Hematopoietic multipotent progenitor cell treated with erythropoietin and hydrocortisone succinate and interleukin-3 and kit ligand, for 6 days (in vitro differentiated cells): ENCODE data around the gene ANKS4B.
"Not testable (repeated sequence)": the region's sequence is repeated elsewhere in the genome, so short reads cannot be mapped to it uniquely, and the experiment has no call there.

ENCODE experiments used
- DNase-seq: peaks from one replicate; pipeline ENCODE4 v3.0.0-alpha.2; 2015

The ANKS4B gene

DNA sequence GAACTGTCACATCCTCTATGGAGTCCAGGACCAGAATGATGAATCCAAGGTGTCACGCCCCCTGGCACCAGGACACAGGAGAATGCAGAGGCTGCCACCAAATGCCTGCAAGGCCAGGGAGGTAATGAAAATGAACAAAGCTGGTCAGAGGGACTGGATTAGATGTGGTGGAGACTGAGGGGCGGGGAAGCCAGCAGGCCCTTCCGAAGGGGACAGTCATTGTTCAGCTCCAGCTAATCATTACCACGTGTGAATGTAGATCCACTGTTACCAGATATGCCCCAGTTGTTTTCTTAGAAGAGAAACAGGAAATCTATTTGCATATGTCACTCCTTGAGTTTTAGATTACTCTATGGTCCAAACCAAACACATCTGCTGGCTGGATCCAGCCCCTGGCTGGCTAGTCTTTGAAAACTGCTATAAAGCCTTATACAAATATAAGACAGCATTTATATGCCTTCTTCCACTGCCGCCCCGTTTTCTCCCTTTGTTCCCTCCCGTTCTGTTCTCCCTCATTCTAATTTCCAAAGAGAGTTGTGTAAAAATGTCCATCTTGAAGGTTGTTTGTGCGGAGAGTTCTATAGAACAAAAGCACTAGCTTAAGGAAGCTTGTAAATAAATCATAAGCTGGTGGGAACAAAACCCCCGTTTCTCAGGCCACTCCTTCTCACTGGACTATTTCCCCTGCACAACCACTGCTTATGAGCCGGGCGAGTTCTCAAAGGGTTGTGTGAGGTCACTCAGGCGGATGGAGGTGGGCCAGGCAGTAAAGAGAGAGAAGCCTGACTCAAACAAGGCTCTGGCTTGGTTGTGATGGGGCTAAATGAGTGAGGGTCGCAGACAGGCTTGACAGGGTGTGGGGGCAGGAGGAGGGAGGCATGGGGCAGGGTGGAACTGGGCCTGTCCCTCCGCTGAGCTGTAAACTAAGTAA, 30.4 kb downstream of the ANKS4B start:
- DNase-seq: peak; percentile 67

DNA sequence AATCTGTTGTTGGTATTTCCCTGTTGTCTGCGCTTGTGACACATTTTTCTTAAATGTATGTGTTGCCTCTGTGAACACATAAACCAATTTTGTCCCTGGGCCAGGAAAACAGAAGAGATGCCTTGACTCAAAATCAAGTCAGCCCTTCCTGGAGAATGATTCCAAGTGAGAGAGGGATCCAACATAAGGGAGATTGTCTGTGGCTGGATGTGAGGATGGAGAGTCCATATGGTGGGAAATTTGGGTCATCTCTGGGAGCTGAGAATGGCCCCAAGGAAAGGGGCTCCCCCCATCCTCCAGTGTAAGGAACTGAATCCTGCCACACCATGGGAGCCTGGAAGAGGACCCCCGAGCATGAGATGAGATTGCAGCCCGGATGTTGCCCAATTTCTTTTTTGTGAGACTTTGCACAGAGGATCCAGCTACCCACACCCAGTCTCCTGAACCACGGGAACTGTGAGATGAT, 31.1 kb downstream of the ANKS4B start:
- no peak for DNase-seq

DNA sequence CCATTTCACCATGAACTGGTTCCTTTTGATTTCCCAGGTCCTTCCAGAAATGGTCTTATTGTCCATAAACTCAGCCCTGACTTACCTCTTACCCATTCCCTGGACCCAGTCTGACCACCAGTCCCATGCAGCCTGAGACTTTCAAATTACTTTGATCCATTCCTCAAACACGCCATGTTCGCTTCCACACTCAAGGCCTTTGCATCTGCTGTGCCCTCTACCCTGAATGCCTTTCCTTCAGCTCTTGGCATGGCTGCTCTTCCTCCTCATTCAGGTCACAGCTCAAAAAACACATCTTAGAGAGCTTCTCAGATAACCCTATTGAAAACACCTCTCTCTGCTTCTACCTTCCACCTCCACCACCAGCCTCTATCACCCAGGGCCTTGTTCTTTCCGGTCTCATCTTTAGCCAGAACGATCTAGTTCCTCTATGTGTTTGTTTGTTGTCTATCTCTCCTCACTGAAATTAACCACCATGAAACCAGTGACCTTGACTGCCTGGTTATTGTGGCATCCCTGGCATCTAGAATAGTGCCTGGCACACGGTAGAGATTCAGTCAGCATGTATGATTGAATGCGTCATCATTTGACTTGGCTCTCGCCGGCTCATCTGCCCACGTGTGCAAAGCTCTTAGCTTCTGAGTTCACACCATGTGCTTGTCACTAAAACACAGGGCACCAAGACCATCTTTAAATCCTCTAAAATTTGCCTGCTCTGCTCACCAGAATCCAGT, 31.8 kb downstream of the ANKS4B start:
- no peak for DNase-seq

DNA sequence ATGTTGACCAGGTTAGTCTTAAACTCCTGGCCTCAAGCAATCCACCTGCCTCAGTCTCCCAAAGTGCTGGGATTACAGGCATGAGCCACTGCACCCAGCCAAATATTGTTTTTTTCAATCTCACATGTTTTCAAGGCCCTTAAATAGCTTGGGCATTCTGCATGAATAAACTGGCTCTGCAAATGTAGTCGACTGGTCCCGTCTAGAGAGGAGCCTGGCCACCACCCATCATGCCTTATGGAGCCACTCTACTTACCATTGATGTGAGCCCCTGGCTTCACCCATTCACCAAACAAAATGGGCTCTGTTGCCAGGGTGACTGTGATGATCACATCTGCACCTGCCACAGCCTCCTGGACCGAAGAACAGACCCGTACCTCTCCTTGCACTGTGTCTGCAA, 33.8 kb downstream of the ANKS4B start:
- DNase-seq: no peak

GRCh38 chr16:21268236-21268635, 34.7 kb downstream of the ANKS4B start:
- no peak for DNase-seq

DNA sequence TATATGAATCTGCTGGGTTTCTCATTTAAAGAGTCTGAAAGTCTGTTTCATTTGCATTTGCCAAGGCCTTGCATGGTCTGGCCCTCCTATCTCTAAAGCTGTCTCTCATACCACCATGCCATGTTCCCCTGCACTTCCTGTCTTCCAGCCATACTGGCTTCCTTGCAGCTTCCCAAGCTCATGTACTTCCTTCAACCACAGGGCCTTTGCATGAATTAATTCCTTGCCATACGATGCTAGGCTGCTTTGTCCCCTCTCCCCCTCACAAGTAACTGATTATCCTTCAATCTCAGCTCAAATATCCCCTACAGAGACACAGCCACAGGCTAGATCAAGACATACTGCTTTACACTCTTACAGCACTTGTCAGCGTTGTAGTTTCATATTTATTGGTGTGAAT, 38.8 kb downstream of the ANKS4B start:
- DNase-seq: no peak

GRCh38 chr16:21272763-21273162, 39.3 kb downstream of the ANKS4B start:
- DNase-seq: not testable (repeated sequence)

DNA sequence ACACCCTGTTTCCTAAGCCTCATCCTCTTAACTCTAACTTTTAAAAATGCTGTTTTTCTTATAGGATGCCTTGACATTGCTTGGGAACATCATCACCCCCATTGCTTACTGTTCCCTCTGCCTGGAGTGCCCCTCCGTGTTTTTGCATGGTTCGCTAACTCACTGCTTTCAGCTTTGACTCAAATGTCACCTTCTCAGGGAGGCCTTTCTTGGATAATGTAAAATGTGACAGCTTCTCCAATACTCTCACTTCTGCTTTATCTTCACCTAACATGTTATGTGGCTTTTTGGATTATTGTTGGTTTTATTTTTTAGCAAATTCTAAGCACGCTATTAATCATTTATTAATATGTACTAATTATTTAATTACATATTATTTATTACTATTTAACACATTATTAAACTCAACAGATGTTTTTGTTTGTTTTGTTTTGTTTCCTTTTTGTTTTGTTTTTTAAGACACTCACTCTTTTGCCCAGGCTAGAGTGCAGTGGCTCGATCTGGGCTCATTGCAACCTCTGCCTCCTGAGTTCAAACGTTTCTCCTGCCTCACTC, 40.8 kb downstream of the ANKS4B start:
- no peak for DNase-seq

- DNase-seq: no peak
Measured at GRCh38 chr16:21275529-21275928, 42.0 kb downstream of the ANKS4B start.

DNA sequence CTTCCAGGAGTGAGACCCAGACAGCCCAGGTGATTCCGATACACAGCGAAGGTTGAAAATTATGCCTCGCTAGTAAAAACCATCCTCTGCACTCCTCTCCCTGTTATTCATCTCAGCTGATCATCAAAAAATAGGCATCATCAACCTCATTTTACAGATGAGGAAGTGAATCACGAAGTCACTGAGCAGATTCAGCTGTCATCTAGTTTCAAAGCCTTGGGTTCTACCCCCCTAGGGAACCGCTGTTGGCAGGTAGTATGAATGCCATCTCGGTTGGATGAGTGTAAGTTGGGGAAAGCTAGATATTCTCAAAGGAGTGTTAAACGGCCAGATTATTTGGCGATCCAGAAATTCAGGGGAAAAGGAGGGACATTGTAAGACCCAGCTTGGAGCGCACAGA, 42.6 kb downstream of the ANKS4B start:
- no peak for DNase-seq

- no peak for DNase-seq
Measured at GRCh38 chr16:21277045-21277926, 43.8 kb downstream of the ANKS4B start.

GRCh38 chr16:21277927-21278706, 44.6 kb downstream of the ANKS4B start, which contains the start of gene CRYM:
Gene CRYM, minus strand, starts transcription at chr16:21278290. Its CDS starts 39 bp downstream, at chr16:21278251.
- DNase-seq: peak; percentile 74

DNA sequence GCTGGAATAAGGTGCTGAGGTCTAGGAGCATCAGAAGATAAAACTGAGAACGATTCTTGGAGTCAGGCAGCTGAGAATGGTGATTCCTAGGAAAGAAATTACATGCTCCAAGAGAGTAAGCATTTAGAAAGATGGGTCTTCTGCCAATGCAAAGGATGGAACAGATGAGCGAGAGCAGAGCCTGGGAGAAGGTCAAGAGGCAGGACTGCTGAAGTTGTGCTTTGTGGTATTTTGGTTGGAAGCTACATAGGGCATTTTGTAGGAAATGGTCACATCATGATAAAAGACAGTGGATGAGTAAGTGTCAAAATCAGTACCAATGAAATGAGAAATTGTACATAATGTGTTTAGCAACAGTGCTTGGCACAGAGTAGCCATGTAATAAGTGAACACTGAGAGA, 46.0 kb downstream of the ANKS4B start:
- no peak for DNase-seq

GRCh38 chr16:21281698-21282389, 48.3 kb downstream of the ANKS4B start:
- no peak for DNase-seq

GRCh38 chr16:21283521-21284289, 50.2 kb downstream of the ANKS4B start:
- DNase-seq: peak; percentile 72

GRCh38 chr16:21284414-21284813, 50.9 kb downstream of the ANKS4B start:
- DNase-seq: no peak

DNA sequence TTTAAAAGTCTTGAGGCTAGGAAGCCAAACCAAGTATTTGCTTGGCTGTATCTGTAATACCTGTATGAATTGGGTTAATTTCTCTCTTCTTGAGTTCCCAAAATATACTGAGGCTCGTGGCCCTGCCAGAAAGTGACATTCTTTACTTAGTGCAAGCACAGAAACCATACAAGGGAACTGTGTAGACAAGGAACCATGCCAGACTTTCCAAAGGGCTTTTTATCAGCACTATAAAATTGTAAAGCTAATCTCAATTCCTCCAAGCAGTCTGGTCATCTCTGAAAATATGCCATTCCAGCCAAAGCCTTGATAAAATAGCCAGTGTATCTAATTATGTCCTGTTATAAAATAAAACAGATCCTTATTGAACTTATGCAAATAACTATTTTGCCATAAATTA, 51.8 kb downstream of the ANKS4B start:
- DNase-seq: no peak

DNA sequence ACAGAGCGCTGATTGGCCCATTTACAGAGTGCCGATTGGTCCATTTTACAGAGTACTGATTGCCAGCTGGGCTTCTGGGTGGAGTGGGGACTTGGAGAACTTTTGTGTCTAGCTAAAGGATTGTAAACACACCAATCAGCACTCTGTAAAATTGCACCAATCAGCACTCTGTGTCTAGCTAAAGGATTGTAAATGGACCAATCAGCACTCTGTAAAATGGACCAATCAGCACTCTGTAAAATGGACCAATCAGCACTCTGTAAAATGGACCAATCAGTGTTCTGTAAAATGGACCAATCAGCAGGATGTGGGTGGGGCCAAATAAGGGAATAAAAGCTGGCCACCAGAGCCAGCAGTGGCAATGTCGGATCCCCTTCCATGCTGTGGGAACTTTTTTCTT, 56.3 kb downstream of the ANKS4B start:
- not testable (repeated sequence) for DNase-seq

DNA sequence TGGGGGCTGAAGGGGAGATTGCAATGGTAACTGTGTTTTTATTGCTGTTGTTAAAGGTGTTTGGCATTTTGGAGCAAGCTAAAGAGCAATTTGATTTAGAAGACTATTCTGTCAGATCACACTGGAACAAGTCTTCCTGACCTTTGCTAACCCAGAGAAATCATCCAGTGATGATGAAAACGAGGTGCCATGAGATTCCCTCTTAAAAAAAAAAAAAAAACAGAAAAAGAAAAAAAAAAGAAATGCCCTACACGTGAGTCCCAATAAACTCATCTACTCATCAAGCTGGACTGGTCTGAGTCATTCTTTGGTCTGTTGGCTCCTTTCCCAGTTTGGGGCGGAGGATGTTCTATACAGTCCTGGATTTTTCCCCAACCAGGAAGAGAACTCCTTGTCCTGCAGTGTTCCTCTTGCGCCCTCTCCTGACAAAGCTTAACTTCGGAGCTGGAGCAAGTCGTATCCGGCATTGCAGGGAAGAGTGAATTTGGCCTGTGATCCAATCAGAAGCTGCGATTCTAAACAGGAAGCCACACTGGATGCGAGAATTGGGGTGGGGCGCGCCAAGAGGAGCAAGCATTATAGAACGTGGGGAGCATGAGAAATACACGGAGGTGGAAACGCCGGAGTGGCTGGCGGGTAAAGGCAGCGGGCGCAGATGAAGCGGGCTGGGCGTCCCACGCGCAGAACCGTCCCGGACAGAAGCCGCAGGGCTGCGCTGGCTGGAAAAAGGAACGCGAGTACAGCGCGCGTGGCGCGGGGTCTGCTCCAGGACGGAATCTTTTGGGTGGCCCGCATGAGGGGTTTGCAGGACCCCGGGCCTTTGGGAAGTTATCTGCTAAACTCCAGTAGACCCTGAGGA, 67.0 kb downstream of the ANKS4B start:
- DNase-seq: peak; percentile 98
